ENCODE results near the gene RABGAP1L.

Gene RABGAP1L

GRCh38 chr1:174344162-174344561, 184.8 kb downstream of the RABGAP1L start:
- no peak for DNase-seq (ENCODE audit: low spot score)
- in situ Hi-C loops (cut with MboI; ENCODE audit: low pct_unique_long_range_greater_than_20kb, low sequenced_read_pairs, unreplicated experiment), result no loop called here
- TF ChIP-seq, protein P1, sequence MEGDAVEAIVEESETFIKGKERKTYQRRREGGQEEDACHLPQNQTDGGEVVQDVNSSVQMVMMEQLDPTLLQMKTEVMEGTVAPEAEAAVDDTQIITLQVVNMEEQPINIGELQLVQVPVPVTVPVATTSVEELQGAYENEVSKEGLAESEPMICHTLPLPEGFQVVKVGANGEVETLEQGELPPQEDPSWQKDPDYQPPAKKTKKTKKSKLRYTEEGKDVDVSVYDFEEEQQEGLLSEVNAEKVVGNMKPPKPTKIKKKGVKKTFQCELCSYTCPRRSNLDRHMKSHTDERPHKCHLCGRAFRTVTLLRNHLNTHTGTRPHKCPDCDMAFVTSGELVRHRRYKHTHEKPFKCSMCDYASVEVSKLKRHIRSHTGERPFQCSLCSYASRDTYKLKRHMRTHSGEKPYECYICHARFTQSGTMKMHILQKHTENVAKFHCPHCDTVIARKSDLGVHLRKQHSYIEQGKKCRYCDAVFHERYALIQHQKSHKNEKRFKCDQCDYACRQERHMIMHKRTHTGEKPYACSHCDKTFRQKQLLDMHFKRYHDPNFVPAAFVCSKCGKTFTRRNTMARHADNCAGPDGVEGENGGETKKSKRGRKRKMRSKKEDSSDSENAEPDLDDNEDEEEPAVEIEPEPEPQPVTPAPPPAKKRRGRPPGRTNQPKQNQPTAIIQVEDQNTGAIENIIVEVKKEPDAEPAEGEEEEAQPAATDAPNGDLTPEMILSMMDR (IDR thresholded peaks at IDR 0.05; ENCODE audit: extremely low read depth, insufficient read depth, missing control alignments), result no peak

GRCh38 chr1:174352117-174352516, 192.8 kb downstream of the RABGAP1L start:
- in situ Hi-C loops (cut with MboI; ENCODE audit: low pct_unique_long_range_greater_than_20kb, low sequenced_read_pairs, unreplicated experiment), result no loop called here
- TF ChIP-seq, protein P1 (IDR thresholded peaks at IDR 0.05; ENCODE audit: extremely low read depth, insufficient read depth, missing control alignments), result no peak
- no peak for DNase-seq (ENCODE audit: low spot score)

DNA sequence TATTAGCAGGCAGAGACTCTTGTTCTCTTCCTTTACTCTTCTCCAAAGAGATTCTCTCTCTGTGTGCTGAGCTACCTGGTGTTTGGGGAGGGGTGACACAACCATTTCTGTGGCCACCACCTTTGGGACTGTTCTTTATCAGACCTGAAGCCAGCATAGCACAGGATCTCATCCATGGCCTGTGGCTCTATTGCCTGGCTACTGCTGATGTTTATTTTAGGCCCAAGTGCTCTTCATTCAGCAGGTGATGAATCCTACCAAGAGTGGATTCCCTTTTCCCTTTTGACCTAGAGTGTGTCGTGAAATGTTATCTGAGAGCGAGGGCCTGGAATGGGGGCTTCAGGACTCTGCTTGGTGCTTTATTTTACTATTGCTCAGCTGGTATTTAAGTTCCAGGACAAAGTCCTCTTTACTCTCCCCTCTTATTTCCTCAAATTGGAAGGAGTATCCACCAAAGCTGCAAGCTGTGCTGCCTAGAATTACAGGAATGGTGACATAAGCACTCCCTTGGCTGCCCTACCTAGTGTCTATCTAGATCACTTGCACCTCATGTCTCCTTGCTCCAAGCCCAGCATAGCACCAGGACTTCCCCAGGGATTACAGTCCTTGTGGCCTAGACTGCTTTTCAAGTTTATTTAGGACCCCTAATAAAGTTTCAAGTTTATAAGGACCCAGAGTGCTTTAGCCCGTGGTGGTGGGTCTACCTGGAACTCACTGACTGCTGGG, 193.7 kb downstream of the RABGAP1L start:
- in situ Hi-C loops (cut with MboI; ENCODE audit: low pct_unique_long_range_greater_than_20kb, low sequenced_read_pairs, unreplicated experiment), result no loop called here
- DNase-seq (ENCODE audit: low spot score), result no peak
- TF ChIP-seq, protein P1 (IDR thresholded peaks at IDR 0.05; ENCODE audit: extremely low read depth, insufficient read depth, missing control alignments), result no peak

DNA sequence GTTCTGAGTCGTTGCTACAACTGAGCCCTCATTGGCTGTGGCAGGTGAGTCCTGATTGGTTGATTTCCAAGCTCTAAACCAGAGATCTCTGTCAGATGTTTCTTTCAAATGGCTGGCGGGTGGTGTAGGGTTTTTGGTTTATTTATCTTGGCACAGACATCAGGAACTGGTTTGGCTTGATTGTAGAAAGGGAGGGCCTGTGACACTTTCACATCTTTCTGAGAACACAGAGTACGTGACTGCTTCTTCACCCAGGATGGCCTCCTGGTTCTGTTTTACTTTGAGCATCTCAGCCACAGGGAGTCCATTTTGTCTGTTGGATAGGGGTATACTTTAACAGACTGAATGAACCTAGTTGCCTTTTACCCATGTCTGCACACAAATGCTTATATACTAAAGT, 199.0 kb downstream of the RABGAP1L start:
- TF ChIP-seq, protein P1 (IDR thresholded peaks at IDR 0.05; ENCODE audit: extremely low read depth, insufficient read depth, missing control alignments), result no peak
- no peak for DNase-seq (ENCODE audit: low spot score)
- in situ Hi-C loops (cut with MboI; ENCODE audit: low pct_unique_long_range_greater_than_20kb, low sequenced_read_pairs, unreplicated experiment), result no loop called here

DNA sequence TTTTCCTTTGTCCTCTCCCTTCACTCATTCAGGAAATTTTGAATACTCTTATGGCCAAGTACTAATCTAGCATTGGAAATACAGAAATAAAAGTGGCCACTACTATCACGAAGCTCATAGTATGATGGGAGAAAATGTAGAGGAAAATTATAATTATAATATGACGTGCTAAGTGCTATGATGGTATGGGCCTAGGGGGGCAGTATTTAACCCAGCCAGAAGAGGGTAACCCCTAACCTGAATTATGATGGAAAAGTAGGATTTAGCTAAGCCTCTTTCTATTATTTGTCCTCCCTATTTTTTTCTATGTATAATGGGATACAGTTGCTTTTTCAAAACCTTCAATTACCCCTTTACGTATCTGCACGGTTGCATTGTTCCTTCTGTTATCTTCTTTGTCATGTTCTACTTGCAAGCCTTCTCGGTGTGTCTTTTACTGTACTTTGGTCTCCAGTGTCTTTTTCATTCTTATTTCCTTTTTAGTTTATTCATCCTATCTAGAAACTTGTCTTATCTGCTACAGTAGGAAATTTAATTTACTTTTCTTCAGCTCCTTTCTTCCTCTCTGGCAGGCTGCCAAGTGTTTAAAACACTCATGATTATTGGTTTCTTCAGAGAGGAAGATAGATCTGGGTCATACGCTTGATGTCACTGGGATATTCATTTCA, 199.6 kb downstream of the RABGAP1L start:
- no peak for DNase-seq (ENCODE audit: low spot score)
- in situ Hi-C loops (cut with MboI; ENCODE audit: low pct_unique_long_range_greater_than_20kb, low sequenced_read_pairs, unreplicated experiment), result no loop called here
- TF ChIP-seq, protein P1 (IDR thresholded peaks at IDR 0.05; ENCODE audit: extremely low read depth, insufficient read depth, missing control alignments), result no peak

DNA sequence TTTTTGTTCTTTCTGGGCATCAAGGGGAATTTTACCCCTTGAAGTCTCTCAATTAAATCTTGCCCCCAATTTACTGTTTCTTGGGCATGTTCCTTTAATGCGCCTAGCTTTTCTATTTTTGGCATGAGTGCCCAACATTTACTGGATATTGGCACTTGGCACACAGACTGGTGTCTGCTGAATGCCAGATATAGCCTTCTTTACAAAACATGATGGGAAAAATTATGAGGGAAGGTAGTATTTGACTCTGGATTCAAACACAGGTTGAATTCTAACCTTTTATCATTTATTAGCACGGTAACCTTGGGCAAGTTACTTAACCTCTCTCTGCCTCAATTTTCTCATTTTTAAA, 200.1 kb downstream of the RABGAP1L start:
- TF ChIP-seq, protein P1 (IDR thresholded peaks at IDR 0.05; ENCODE audit: extremely low read depth, insufficient read depth, missing control alignments), result no peak
- in situ Hi-C loops (cut with MboI; ENCODE audit: low pct_unique_long_range_greater_than_20kb, low sequenced_read_pairs, unreplicated experiment), result no loop called here
- DNase-seq (ENCODE audit: low spot score), result no peak
